HK-2 (cell line): Measurements from ENCODE around the gene EEPD1.

Experiments
- DNase-seq: peaks from one replicate; pipeline ENCODE4 v3.0.0-alpha.2; 2018; ENCODE audit not compliant: unreplicated experiment

The EEPD1 gene

DNA sequence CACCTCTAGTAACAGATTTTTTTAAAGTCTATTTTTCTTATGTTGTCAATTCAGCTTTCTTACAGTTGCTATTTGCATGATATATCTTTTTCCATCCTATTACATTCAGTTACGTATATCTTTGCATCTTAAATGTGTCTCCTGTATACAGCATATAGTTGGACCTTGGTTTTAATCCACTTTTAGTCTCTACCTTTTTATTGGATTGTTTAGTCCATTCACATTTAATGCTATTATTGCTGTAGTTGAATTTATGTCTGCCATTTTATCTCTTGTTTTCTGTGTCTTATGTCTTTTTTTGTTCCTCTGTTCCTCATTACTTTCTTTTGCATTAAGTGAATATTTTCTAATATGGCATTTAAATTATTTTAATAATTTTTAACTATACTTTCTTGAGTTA, 100.6 kb downstream of the EEPD1 start:
- DNase-seq = no peak

DNA sequence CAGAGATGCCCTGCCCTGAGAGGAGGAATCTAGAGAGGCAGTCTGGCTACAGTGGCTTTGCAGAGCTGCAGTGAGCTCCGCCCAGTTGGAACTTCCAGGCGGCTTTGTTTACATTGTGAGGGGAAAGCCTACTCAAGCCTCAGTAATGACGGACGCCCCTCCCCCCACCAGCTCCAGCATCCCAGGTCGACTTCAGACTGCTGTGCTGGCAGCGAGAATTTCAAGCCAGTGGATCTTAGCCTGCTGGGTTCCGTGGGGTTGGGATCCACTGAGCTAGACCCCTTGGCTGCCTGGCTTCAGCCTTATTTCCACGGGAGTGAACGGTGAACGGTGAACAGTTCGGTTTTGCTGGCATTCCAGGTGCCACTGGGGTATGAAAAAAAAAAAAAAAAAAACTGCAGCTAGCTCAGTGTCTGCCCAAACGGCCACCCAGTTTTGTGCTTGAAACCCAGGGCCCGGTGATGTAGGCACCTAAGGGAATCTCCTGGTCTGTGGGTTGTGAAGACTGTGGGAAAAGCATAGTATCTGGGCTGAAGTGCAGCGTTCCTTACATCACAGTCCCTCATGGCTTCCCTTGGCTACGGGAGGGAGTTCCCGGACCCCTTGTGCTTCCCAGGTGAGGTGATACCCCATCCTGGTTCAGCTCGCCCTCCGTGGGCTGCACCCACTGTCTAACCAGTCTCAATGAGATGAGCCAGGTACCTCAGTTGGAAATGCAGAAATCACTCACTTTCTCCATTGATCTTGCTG, 105.6 kb downstream of the EEPD1 start:
- DNase-seq = peak; percentile 80

DNA sequence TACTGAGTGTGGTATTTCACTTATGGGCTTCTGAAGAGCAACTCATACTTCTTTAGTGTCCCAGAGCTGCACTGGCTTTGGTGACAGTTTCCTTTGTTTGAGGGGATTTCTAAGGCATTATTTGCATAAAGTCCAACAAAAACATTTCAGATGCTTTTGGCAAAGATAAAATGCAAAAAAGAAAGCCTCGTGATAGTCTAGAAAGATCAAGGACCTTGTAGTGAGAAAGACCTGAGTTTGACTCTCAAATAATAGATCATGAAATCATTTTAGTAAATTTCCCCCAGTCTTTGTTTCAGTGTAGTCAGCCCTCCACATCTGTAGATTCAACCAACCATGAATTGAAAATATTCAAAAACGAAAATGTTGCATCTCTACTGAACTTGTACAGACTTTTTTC, 107.4 kb downstream of the EEPD1 start:
- no peak for DNase-seq

DNA sequence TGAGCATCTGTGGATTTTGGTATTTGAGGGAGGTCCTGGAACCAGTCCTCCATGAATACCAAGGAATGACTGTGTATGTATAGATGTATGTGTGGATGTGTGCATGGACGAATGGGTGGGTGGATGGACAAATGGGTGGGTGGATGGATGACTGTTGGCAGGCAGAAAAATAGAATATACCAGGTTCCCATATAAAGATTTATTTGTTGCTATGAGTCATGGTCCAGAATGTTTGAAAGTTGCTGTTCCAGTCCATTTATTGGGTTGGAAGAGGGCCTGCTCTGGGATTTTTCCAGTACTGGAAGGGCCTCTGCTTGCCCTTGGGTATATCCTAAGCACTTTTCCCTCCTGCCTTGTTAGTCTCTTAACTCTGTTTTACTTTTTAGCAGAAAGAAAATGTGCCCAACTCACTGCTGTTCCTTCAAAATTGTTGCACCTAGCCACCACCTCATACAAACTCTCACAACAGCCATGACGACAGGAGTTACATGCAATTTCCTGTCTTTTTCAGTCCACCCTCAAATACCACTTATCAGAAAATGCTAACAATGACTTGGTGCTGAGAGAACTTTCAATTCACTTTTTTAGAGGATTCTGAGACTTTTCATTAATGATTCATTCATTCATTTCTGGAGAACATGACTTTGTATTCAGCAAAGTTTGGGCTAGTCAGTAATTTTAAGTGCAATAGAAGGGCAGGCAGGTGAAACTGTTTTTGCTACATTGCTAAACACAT, 108.1 kb downstream of the EEPD1 start:
- DNase-seq = no peak

DNA sequence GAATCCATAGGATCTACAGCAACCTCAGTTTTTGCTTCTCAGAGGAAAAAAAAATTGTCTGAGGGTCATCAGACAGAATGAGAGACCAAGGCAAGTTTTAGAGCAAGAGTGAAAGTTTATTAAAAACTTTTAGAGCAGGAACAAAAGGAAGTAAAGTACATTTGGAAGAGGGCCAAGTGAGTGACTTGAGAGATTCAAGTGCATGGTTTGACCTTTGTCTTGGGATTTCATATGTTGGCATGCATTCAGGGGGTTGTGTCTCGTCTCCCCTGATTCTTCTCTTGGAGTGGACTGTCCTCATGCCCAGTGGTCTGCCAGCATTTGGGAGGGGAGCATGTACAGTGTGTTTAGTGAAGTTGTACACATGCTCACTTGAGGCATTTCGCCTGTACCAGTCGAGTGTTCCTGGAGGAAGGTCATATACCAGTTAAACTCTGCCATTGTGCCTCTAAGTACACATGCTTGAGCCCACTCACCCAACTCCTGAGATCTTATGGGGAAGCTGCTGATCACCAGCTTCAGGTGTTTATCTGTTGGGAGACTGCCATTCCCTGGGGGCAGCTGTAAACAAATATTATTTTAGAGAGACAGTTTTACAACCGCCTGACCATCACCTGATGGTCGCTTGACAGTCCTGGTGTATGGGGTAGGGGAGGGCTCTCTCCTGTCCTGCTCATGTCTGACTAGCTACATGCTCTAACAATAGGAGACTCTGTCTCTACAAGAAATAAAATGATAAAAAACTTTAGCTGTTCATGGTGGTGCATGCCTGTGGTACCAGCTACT, 109.4 kb downstream of the EEPD1 start:
- no peak for DNase-seq

DNA sequence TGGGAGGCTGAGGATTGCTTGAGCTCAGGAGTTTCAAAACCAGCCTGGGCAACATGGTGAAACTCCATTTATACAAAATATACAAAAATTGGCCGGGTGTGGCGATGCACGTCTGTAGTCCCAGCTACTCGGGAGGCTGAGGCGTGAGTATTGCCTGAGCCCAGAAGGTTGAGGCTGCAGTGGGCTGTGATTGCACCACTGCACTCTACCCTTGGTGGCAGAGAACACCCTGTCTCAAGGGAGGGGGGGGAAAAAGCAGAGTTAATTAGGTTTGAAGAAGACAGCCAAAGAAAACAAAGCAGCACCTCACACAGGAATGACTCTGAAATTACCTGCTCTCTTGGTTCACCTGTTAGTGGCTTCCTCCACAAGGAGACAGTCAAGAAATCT, 110.0 kb downstream of the EEPD1 start:
- no peak for DNase-seq

DNA sequence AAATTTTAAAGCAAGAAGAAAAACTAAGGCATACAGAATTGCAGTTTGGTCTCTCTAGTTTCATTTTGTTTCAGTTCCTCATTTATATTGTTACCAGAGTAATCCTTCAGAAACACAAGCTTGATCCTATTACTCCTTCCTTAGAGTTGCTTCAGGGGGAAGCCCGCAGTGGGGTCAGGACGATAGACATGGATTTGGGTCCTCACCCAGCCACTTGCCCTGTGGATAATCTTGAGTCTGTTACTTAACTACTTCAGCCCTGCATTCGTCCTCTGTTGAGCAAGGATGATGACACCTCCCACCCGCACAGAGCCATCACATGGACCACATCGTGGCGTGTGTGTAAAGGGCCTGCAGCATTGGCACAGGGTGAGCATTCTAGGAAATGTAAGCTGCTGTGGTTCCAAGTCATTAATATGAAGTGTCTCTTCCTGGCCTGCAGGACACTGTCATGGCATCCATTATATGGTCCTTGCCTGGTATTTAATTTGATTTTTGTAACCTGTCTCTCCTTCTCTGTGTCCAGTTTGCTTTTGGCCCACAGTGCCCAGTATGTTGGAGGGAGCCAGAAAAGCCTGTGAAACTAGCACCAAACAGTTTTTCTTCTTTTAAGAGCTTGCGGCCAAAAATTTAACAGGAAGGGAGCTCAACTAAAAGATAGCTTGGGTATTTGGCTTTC, 111.2 kb downstream of the EEPD1 start:
- no peak for DNase-seq

DNA sequence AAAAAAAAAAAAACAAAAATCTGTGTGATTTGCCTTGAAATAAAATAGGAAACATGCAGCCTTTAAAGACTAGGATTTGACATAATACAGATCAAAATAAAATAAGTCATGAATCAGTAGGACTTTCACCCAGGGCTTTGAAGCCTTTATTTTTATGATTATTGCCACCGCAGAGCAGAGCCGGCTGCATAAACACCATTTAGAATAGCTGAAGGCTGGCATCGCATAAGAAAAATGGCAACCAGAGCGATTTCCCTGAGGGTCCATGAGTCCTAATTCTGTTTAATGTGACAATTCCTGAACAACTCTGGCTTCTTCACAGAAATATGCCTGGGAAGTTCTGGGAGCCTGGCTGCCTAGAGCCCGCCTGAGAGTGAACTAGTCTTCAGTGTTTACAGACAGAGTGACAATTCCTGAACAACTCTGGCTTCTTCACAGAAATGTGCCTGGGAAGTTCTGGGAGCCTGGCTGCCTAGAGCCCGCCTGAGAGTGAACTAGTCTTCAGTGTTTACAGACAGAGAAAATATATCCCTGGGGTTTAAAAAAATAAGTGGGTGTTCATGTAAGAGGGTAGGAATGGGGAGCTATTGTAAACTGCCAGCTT, 112.0 kb downstream of the EEPD1 start:
- DNase-seq = no peak

DNA sequence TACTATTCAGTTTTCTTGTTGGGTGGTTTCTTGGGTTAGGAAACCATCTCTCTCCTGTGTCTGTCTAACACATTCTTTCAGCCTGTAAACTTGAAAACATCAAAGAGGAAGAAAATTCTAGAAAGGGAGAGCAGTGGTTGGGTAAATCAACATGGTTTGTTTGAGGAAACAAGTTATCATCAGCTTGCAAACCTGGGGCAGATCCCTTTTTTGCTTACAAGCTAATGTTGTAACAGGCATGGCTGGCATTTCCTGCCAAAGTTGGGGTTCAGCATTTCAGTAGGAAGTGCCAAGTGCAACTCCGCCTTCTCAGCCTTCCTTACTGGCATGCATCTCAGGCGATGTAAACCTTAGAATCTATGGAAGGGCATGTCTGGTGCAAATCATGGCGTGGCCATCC, 112.6 kb downstream of the EEPD1 start:
- DNase-seq = no peak

DNA sequence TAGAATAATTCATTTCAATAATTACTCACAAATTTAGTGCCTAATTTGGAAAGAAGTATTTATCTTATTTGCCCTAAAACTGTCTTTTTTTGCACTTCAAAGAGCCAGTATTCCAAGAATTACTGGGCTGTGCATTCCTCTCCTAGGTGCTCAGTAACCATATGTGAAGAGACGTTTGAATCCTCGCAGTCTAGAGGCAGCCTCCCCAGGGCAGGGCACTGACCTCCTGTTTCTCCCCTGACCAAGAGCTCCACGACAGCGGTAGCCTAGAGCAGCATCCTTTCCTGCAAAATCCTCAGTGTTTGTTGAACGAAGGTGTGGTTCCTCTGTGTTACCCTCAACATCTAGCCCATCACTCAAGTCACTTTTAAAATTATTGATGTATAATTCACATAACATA, 113.1 kb downstream of the EEPD1 start:
- DNase-seq = no peak

DNA sequence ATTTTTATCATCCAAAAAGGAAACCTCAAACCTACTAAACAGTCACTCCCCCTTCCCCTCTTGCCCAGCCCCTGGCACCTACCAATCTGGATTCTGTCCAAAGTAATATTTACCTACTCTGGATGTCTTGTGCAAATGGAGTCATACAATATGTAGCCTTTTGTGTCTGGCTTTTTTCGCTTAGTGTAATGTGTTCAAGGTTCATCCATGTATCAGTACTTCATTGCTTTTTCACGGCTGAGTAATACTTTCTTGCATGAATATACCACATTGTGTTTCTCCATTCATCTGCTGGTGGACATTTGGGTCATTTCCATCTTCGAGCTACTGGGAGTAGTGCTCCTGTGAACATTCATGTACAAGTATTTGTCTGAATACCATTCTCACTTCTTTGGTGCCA, 113.6 kb downstream of the EEPD1 start:
- no peak for DNase-seq

DNA sequence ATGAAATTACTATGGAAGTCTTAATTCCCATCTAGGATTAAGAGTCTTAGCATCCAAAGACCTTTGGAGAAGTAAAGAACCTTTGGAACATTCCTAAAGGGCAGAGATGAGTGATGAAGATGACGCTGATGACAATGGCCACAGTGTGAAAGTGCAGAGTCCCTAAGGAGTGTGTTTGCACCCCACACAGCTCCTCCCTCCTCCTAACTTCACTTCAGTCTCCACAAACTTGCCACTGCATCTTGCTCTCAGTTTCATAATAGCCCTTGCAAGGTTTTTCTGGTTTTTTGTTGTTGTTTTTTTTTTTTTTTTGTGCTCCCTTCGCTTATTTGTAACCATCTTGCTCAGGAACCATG, 119.1 kb downstream of the EEPD1 start:
- DNase-seq = no peak

DNA sequence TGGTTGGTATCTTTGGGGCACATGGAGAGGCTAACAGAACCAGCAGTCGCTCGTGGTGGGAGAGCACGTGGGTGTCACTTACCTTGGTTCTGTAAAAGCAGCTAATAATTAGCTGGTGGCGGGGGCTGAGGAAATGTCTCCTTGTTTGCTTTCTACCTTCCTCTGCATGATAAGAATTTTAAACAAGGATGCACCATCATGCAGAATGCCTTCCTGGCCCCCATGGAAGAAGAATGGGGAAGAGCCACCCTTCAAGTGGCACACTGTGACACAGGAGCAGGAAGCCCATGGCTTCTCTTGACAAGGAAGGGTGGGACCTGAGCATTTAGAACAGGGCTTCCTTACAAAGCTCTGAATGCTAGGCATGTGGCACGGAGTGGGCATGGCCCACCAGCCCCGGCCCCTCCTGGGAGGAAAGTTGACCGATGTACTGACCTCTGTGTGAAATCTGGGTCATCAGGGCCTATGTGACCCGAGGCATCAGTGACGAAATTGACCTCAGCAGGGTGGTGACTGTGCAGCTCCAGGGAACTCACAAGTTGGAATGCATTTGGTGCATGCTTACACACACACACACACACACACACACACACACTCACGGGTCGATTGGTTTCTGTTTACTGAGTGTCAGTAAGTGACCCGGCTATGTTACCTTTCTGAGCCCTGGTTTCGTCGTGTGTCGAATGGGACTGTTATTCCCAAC, 119.7 kb downstream of the EEPD1 start:
- DNase-seq = no peak

DNA sequence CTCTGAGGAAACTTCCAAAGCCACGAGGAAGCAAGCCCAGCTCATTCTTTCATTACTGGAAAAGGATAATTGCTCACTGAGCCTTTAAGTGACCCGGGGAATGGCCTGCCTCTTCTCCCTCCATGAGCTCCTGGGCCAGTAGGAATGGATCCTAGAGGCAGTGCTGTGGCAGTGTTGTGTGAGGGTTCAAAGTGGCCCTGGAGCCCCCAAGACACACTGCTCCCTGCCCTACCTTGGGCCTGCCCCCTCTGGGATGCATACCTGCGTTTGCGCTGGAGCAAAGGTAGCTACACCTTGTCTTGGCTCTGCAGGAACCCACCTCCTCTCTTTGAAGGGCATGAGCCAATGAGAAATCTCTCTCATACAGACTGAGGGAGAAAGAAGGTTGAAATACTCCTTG, 120.8 kb downstream of the EEPD1 start:
- no peak for DNase-seq

DNA sequence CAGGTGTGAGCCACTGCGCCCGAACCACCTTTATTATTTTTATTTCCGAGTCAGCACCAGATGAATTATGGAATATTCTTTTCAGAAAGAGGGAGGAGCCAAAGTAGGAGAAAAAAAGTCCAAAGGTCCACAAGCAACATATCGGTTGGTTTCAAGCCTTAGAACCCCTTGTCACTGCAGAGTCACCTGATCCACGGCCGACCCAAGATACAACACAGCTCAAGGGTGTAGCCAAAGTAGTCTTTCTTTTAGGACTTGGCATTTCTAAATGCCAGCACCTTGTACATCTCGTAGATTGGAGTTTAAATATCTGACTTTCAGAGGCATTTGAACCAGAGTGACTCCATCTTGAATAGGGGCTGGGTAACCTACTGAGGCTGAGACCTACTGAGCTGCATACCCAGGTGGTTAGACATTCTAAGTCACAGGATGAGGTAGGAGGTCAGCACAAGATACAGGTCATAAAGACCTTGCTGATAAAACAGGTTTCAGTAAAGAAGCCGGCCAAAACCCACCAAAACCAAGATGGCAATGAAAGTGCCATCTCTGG, 122.8 kb downstream of the EEPD1 start:
- DNase-seq = no peak

DNA sequence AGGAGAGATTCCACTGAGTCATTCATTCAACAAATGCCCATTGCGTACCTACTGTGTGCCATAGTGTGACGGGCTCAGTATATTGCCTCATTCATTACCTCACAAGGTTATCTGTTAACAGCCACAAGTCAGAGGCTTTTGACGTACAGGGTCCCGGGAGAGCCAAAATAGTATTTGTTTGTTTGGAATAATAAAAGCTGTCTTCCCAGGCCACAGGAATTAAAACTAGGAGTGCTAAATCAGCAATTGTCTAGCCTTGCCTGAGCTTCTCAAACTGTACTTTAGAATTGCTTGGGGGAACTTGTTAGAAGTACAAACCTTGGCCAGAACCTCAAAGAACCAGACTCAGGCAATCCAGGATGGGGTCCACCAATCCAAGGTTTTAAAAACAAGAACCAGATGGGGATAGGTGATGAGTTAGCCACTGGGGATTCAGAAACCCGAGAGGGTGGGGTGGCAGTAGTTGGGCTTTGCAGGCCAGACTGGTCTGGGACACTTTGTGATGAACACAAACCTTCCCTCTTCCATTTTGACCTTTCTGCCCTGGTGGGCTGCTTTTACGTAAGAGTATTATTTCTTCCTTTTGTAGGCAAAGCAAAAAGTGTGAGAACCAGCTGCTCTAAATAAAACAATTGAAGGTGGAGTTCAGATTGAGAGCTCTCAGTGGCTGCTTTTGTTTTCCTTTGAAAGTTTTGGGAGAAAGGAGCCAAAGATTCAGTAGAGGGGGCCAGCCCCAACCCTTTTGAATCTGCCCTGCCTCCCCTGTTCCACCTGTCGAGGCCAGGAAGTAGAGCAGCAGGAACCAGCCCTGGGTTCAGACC, 123.6 kb downstream of the EEPD1 start:
- no peak for DNase-seq

DNA sequence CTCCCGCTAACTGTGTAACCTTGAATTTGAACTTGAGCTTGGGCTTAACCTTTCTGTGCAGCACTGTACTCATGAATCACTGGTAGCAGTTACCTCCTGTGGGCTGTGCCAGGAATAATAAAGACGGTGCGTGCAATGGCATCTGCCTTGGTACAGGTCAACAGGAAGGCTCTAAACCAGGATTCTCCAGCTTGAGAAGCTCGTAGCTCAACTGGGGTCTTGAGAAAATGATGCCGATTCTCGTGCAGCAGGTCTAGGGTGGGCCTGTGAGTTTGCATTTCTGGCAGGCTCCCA, 124.1 kb downstream of the EEPD1 start:
- no peak for DNase-seq

DNA sequence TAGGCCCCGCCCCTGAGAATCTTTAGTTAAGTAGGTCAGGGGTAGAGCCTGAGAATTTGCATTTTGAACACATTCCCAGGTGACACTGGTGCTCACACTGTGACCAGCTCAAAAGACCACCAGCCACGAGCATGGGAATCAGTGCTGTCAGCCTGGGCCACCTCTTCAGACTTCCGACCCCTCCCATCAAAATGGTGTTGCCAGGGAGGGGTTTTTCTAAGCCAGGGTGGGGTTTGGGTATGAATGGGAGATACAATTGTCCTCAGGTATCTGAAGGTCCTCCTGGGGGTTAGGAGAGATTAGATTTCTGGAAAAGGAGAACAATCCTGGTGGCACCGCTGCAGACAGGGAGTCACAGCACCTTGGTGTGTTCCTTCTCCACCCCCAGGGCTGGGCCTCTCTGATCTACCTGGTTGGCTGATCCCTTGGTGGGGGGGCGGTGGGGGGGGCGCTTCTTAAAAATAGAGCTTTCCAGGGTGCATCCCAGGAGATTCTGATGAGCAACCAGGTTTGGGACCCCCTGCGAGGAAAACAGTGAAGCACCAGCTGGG, 125.1 kb downstream of the EEPD1 start:
- no peak for DNase-seq

DNA sequence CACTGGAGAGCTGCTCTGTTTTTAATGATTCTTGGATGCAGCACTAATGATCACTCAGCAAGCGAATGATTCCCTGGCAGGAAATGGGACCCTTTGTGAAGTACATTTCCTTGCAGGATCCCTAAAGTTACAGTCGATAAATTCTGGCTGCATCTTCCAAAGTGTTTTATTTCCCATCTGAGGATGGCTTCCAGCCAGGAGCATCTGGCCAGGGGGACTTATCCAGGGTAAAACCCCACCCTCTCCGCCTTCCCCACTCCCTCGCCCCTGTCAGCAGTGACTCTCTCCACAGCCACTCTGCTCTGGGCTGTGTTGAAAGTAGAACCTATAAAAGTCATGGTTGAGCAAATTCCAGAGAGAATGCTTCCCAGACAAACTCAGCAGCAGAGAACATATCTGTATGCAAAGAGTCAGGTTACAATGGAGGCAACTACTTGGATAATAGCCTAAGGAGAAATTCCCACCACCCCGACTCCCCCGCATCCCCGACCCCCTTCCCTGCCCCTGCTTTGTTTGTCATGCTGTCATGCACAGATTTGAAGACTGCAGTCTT, 125.6 kb downstream of the EEPD1 start:
- DNase-seq = no peak
